CD4-positive, alpha-beta T cell treated with Interleukin-4 for 4 hours (primary cell): Measurements from ENCODE around the gene NECAP2.
"Not testable (repeated sequence)": the region's sequence is repeated elsewhere in the genome, so short reads cannot be mapped to it uniquely, and the experiment has no call there.

Experiments
- DNase-seq: peaks from one replicate; pipeline ENCODE4 v3.0.0-alpha.2; 2020

The NECAP2 gene

GRCh38 chr1:16462773-16463330 is 22.3 kb downstream of the NECAP2 start:
- DNase-seq = no peak

GRCh38 chr1:16464917-16465625 is 24.5 kb downstream of the NECAP2 start:
- no peak for DNase-seq

- no peak for DNase-seq
These were observed 28.0 kb downstream of the NECAP2 start for GRCh38 chr1:16468558-16468957.

- DNase-seq = no peak
These were observed 33.8 kb downstream of the NECAP2 start for GRCh38 chr1:16474166-16474800.

- DNase-seq = not testable (repeated sequence)
These were observed 34.4 kb downstream of the NECAP2 start for GRCh38 chr1:16474891-16475290.

GRCh38 chr1:16475771-16476770 is 35.5 kb downstream of the NECAP2 start:
- DNase-seq = not testable (repeated sequence)

- DNase-seq = no peak
These were observed 37.6 kb downstream of the NECAP2 start for GRCh38 chr1:16478091-16478490.

GRCh38 chr1:16483146-16483545 is 42.6 kb downstream of the NECAP2 start:
- not testable (repeated sequence) for DNase-seq

GRCh38 chr1:16483639-16484500 is 43.3 kb downstream of the NECAP2 start:
- DNase-seq = not testable (repeated sequence)

- no peak for DNase-seq
These were observed 43.9 kb downstream of the NECAP2 start for GRCh38 chr1:16484501-16484835.

GRCh38 chr1:16484931-16485330 is 44.4 kb downstream of the NECAP2 start:
- DNase-seq = no peak

- not testable (repeated sequence) for DNase-seq
These were observed 45.8 kb downstream of the NECAP2 start for GRCh38 chr1:16486316-16486715.

- not testable (repeated sequence) for DNase-seq
These were observed 46.5 kb downstream of the NECAP2 start for GRCh38 chr1:16487011-16487410.

GRCh38 chr1:16489195-16489880 is 48.8 kb downstream of the NECAP2 start:
- not testable (repeated sequence) for DNase-seq

- no peak for DNase-seq
These were observed 50.6 kb downstream of the NECAP2 start for GRCh38 chr1:16491056-16491675.

GRCh38 chr1:16492937-16493336 is 52.4 kb downstream of the NECAP2 start:
- DNase-seq = not testable (repeated sequence)

- not testable (repeated sequence) for DNase-seq
These were observed 53.2 kb downstream of the NECAP2 start for GRCh38 chr1:16493731-16494130.

- DNase-seq = not testable (repeated sequence)
These were observed 57.0 kb downstream of the NECAP2 start for GRCh38 chr1:16497474-16497904.

- not testable (repeated sequence) for DNase-seq
These were observed 57.5 kb downstream of the NECAP2 start for GRCh38 chr1:16498047-16498446.

- peak; percentile 81 for DNase-seq
These were observed 58.3 kb downstream of the NECAP2 start for GRCh38 chr1:16498573-16499413.
